HG02798 (cell line): ENCODE results near the gene ZNF260.
A peak's percentile ranks its signal among the peaks of the same experiment; 100 is the strongest.
"Not testable (repeated sequence)": the region's sequence is repeated elsewhere in the genome, so short reads cannot be mapped to it uniquely, and the experiment has no call there.

Experiments used
- ATAC-seq: cut with Tn5 transposase; IDR thresholded peaks from one replicate; pipeline ENCODE4 v1.9.1; 2021; ENCODE audit warnings: mild to moderate bottlenecking; ENCODE audit not compliant: unreplicated experiment, poor library complexity

Gene ZNF260

DNA sequence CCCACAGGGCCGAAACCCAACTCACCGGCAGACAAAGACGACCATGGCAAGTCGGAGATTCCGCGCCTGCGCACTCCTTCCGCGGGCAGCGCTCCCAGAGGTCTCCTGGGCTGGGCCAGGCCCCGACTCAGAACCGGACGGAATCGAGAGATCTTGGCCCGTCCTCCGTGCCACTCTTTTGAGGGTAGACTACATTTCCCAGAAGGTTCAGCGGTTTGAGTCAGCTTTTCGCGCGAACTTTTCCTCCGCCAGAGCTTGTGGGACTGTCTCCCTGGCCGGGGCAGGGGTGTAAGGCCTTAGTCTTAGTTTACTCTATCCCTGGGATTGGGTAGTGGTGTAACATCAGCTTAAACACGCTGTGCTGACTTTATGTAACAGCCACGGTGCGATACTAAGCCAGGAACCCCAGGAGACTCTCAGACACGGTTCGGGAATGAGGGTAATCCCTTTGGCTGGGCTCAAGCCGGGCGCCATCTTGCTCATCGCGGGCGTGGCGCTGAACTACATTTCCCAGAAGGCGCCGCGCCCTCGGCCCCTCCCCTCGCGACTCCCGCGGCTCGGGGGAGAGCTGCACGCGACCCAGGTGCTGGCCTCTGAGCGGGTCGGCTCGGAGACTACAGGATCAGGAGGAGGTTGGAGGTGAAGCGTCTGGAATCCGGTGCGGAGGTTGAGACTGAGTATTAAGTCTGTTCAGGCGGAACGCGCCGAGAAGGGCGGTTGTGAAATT lies at the start of gene ZNF260:
ZNF260 (minus strand) TSS at position 78 of the 727 bp plus-strand sequence. CDS start 13,033 bp downstream, outside the sequence.
- peak; percentile 91 for ATAC-seq

- no peak for ATAC-seq
These were observed 49.4 kb upstream of the ZNF260 start for GRCh38 chr19:36577271-36577996.

DNA sequence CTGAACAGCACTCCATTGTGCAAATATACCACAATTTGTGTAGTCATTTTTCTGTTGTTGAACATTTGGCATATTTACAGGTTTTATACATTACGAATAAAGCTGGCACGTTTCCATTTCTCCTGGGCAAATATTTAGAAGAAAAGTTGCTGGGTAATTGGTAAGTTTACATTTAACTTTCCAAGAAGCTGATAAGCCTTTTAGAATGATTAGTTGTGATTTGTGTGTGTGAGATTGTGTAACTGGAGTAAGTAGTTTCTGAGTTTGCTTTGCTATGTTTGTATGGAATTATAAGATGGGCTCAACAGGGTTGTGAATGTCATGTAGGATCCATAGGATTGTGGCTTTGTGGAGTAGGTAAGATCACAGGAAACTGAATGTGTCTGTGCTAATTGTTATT lies 46.7 kb upstream of the ZNF260 start:
- ATAC-seq, result no peak

DNA sequence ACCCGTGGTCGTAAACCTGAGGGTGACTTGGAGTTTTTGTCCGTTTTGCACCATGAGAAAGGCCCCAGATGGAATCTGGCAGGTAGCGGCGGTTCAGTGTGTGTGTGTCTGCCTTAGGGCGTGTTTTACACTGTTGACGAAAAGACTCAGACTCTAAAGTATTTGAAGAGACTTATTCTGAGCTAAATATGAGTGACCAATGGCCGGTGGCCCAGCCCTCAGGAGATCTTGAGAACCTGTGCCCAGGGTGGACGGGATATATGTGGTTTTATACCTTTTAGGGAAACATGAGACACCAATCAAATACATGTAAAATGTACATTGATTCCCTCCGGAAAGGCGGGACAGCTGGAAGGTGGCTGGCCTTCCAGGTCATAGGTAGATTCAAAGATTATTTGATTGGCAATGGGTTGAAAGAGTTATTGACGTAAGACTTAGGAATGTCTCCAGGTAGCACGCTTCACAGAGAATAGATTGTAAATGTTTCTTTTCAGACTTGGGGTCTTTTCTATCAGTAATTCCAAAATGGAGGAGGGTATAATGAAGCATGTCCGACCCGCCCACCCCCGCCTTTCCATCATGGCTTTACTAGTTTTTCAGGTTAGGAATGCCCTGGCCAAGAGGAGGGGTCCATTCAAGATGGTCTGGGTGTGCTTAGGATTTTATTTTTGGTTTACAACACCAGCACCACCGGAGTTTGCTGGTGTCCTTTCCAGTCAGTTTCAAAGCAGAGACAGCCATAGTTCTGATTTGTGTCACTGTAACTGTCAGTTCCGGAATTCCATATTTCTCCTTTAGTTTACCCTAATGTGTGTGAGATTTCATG lies 46.0 kb upstream of the ZNF260 start:
- no peak for ATAC-seq

DNA sequence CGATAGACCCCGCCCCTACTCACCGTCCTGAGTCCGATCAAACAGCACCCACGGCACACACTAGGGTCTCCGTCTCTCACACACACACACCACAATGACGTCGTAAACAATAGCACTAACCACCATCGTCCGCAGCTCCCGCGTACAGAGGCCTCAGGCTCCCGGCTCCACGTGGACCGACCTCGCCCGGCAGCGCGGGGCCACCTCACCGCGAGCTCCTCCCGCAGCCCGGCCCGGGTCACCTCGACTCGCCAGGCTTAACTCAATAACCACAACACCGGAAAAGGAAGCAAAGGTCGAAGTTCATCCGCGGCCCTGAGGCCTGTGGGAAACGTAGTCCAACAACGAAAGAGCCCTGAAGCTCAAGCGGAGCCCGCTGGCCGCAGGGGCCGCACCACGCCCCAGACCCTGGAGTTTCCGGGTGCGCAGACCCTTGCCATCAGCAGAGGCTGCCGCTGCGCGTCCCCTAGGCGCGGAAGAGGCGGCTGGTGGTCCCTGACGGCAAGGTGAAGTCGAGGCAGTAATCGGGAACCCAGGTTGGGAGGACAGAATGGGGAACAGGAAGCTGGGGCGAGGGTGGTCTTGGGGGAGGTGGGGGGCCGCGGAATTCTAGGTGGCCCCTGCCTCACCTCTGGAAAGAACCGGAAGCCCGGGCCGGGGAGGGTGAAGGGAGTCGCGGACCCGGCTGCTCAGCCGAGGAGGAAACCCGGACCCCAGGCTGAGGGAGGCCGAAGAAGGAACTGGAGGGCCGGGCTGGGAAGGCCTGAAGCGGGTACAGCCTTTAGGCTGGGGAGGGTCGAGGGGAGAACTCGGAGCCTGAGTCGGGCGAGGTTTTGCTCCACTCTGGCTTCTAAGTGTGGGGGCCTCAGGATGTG lies 45.2 kb upstream of the ZNF260 start, which contains the start of gene ZNF529:
ZNF529 (minus strand) TSS at position 273 of the 875 bp plus-strand sequence. CDS start 946 bp downstream, outside the sequence.
- peak; percentile 91 for ATAC-seq

- no peak for ATAC-seq
These were observed 44.5 kb upstream of the ZNF260 start for GRCh38 chr19:36572593-36573019.

GRCh38 chr19:36564391-36564790 lies 36.3 kb upstream of the ZNF260 start:
- ATAC-seq, result no peak

DNA sequence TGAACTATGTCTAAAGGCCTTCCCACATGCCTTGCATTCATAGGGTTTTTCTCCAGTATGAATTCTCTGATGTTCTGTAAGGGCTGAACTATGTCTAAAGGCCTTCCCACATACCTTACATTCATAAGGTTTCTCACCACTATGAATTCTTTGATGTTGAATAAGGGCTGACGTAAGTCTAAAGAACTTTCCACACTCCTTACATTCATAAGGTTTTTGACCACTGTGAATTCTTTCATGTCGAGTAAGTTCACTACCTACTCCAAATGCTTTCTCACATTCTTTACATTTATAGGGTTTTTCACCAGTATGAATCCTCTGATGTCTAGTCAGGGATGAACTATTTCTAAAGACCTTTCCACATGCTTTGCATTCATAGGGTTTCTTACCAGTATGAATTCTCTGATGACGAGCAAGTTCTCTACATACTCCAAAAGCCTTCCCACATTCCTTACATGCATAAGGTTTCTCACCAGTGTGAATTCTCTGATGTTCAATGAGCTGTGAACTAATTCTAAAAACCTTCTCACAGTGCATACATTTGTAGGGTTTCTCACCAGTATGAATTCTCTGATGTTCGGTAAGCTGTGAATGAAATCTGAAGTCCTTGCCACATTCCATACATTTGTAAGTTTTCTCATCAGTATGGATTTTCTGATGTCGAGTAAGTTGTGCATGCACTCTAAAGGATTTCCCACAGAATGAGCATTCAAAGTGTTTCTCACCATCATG lies 19.1 kb upstream of the ZNF260 start:
- ATAC-seq, result no peak

DNA sequence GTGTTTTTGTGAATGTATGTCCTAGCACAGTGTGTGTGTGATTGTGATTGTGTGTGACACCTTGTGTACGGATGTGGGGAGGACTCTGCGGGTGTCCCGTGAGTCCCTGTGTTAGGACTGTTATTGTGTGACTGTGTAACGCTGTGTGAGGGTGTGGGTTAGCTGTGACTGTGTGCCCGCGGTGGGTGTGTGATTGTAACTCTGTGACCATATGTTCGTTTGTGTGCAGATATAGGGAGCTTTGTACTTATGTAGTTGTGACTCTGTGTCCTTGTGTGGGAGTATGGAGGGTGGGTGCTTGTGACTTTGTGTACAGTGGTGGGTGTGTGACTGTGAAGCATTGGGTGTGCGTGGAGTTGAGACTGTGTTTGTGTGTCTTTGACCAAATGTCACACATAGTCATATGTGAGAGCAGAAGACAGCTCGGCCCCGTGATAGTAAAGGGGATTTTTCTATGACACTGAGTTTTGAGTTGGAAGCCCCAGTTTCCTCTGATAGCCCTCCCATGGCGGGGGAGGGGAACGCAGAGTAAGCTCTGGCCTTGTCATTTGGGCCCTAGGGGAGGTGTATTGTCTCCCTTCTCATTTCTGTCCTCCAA lies 949 bp upstream of the ZNF260 start:
- peak; percentile 7 for ATAC-seq

GRCh38 chr19:36527873-36528193 lies 238 bp downstream of the ZNF260 start:
- ATAC-seq, result no peak

DNA sequence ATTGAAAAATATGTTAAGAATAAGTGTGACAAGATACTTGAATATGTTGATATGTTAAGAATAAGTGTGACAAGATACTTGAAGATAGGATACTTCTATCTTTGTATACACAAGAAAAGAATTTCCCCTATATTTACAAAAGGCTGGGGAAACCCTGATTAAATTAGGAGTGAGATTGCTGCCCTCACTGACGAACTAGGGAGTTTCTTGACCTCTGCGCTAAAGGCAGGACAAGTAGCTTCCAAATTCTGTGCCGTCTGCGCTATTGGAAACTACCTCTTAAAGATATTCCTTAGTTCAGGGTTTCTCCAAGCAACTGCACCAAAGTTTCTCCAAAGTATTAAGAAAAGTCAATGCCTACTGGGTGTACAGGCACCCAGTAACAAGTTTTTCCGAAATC lies 730 bp downstream of the ZNF260 start:
- ATAC-seq, result no peak

GRCh38 chr19:36526581-36526980 lies 1.5 kb downstream of the ZNF260 start:
- ATAC-seq, result no peak

GRCh38 chr19:36524617-36525016 lies 3.5 kb downstream of the ZNF260 start:
- ATAC-seq, result no peak

DNA sequence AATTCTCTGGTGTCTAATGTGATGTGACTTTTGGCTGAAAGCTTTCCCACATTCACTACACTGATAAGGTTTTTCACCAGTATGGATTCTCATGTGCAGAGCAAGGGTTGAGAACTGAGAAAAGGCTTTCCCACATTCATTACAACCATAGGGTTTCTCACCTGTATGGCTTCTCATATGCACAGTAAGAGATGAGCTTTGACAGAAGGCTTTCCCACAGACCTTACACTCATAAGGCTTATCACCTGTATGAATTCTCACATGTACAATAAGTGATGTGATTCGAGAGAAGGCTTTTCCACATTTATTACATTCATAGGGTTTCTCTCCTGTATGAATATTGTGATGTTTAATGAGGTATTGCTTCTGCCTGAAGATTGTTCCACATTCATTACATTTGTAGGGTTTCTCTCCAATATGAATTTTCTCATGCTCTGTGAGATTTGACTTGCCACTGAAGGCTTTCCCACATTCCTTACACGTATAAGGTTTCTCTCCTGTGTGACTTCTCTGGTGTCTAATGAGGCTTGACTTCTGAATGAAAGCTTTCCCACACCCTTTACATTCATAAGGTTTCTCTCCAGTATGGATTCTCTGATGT lies 14.0 kb downstream of the ZNF260 start:
- ATAC-seq, result no peak

DNA sequence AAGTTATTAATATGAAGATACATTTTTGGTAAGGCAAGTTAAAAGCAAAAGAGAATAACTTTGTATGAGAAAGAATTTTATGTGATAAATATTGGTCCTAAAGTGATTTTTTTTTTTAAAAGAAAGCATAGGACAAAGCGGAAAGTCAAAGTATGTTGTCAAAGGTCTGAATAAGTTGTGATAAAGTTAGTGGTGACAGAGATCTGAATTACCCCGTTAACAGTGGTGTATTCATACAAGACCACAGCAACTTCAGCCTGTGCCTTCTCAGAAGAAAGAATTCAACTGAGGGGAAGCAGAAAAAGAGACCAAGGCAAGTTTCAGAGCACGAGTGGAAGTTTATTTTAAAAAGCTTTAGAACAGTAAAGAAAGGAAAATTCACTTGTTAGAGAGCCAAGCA lies 19.7 kb downstream of the ZNF260 start:
- no peak for ATAC-seq

GRCh38 chr19:36501973-36502372 lies 26.1 kb downstream of the ZNF260 start:
- ATAC-seq, result no peak

DNA sequence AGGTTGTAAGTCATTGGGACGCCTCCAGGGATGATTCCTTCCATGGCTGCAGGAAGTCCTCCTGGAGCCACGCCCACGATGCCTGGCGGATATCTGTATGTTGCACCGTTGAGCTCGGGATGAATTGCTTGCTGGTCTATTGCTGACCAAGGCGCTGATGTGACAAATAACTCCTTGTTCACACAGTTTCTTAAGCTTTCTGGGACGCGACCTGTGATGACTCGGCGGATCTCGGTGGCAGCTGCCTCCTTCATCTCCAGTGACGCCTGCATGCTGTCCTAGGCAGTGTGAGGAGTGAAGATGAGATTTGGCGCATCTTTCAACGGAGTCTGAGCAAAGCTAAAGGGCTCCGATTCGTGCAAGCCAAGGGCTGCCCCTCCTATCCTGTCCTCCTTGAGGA lies 31.1 kb downstream of the ZNF260 start:
- ATAC-seq, result no peak

- ATAC-seq, result not testable (repeated sequence)
These were observed 35.2 kb downstream of the ZNF260 start for GRCh38 chr19:36492689-36493453.
